Adipocyte (in vitro differentiated cells): ENCODE measurements around the gene TNFRSF9.

Experiments used
- DNase-seq: peaks from one replicate; pipeline ENCODE4 v3.0.0-alpha.2; 2015; ENCODE audit warnings: low read depth
- H3K27me3 ChIP-seq: replicated peaks from 2 replicates; pipeline ENCODE4 v1.7.0; 2013; ENCODE audit warnings: mild to moderate bottlenecking, low read length, moderate library complexity; ENCODE audit not compliant: control insufficient read depth, insufficient read depth
- H3K36me3 ChIP-seq: 2 replicates; pipeline ENCODE4 v1.7.0; 2013; ENCODE audit warnings: low read length, mild to moderate bottlenecking, moderate library complexity; ENCODE audit not compliant: control insufficient read depth, insufficient read depth, severe bottlenecking
- H3K4me1 ChIP-seq: 2 replicates; pipeline ENCODE4 v1.7.0; 2013; ENCODE audit warnings: mild to moderate bottlenecking, low read length, moderate library complexity; ENCODE audit not compliant: control insufficient read depth, insufficient read depth
- H3K4me3 ChIP-seq: 2 replicates; pipeline ENCODE4 v1.7.0; 2013; ENCODE audit warnings: mild to moderate bottlenecking, low read length, moderate library complexity
- H3K9ac ChIP-seq: 2 replicates; pipeline ENCODE4 v1.7.0; 2013; ENCODE audit warnings: mild to moderate bottlenecking, low read length, moderate library complexity
- H3K9me3 ChIP-seq: 2 replicates; pipeline ENCODE4 v1.7.0; 2013; ENCODE audit warnings: mild to moderate bottlenecking, low read length, moderate library complexity; ENCODE audit not compliant: control insufficient read depth

The TNFRSF9 gene

GRCh38 chr1:7940745-7941436 lies at the start of gene TNFRSF9:
TNFRSF9 (minus strand) TSS chr1:7940839; CDS start chr1:7939994, 845 bp downstream.
- Histone ChIP-seq H3K4me3 (no peak within 1 kb of the TSS), H3K9me3 (no peaks in the 10 kb centered on the region), H3K36me3 (no peaks in the 10 kb centered on the region), H3K27me3 (peaks cover 15% of the 10 kb centered on the region), H3K9ac (no peak within 1 kb of the TSS), H3K4me1 (peaks cover 12% of the 10 kb centered on the region)
- no peak for DNase-seq

- H3K9ac ChIP-seq: no peak overlapping the region
Observed at GRCh38 chr1:7989762-7990428, 49.3 kb upstream of the TNFRSF9 start.

GRCh38 chr1:7988576-7988975 lies 47.9 kb upstream of the TNFRSF9 start:
- Histone ChIP-seq H3K4me3 (no peak overlapping the region), H3K9me3 (no peaks in the 10 kb centered on the region), H3K27me3 (no peaks in the 10 kb centered on the region), H3K9ac (peak overlapping the region; percentile 43), H3K4me1 (peaks cover 22% of the 10 kb centered on the region), H3K36me3 (peaks cover 31% of the 10 kb centered on the region)
- no peak for DNase-seq

More at GRCh38 chr1:7989762-7990428, 49.3 kb upstream of the TNFRSF9 start:
- Histone ChIP-seq H3K4me3 (no peak overlapping the region), H3K36me3 (peaks cover 18% of the 10 kb centered on the region), H3K9me3 (no peaks in the 10 kb centered on the region), H3K27me3 (no peaks in the 10 kb centered on the region), H3K4me1 (peaks cover 25% of the 10 kb centered on the region)
- DNase-seq: peak; percentile 53

- H3K4me1 ChIP-seq: peaks cover 25% of the 10 kb centered on the region
- H3K9ac ChIP-seq: no peak overlapping the region
- no peak for DNase-seq
- no peaks in the 10 kb centered on the region for H3K27me3 ChIP-seq
- no peaks in the 10 kb centered on the region for H3K9me3 ChIP-seq
- peaks cover 42% of the 10 kb centered on the region for H3K36me3 ChIP-seq
- no peak overlapping the region for H3K4me3 ChIP-seq
Observed at GRCh38 chr1:7987528-7987927, 46.9 kb upstream of the TNFRSF9 start.

- no peak overlapping the region for H3K4me3 ChIP-seq
- H3K9ac ChIP-seq: no peak overlapping the region
- no peaks in the 10 kb centered on the region for H3K9me3 ChIP-seq
- DNase-seq: no peak
- no peaks in the 10 kb centered on the region for H3K27me3 ChIP-seq
- H3K4me1 ChIP-seq: peaks cover 21% of the 10 kb centered on the region
- peaks cover 49% of the 10 kb centered on the region for H3K36me3 ChIP-seq
Observed at GRCh38 chr1:7985851-7986612, 45.4 kb upstream of the TNFRSF9 start.

GRCh38 chr1:7984811-7985210 lies 44.2 kb upstream of the TNFRSF9 start:
- H3K36me3 ChIP-seq: peaks cover 60% of the 10 kb centered on the region
- H3K9me3 ChIP-seq: no peaks in the 10 kb centered on the region
- no peaks in the 10 kb centered on the region for H3K27me3 ChIP-seq
- peaks cover 18% of the 10 kb centered on the region for H3K4me1 ChIP-seq
- no peak overlapping the region for H3K4me3 ChIP-seq
- no peak overlapping the region for H3K9ac ChIP-seq
- no peak for DNase-seq

GRCh38 chr1:7983086-7983778 lies 42.6 kb upstream of the TNFRSF9 start:
- Histone ChIP-seq H3K9ac (peak overlapping the region; percentile 74), H3K9me3 (no peaks in the 10 kb centered on the region), H3K36me3 (peaks cover 76% of the 10 kb centered on the region), H3K27me3 (no peaks in the 10 kb centered on the region), H3K4me1 (peaks cover 4% of the 10 kb centered on the region), H3K4me3 (no peak overlapping the region)
- no peak for DNase-seq

- DNase-seq: no peak
Observed at GRCh38 chr1:7980984-7981383, 40.3 kb upstream of the TNFRSF9 start.

GRCh38 chr1:7975212-7975865 lies 34.7 kb upstream of the TNFRSF9 start:
- Histone ChIP-seq H3K27me3 (no peaks in the 10 kb centered on the region), H3K36me3 (peaks cover 64% of the 10 kb centered on the region)
- DNase-seq: peak; percentile 81

More at GRCh38 chr1:7980984-7981383, 40.3 kb upstream of the TNFRSF9 start:
- no peak overlapping the region for H3K4me3 ChIP-seq
- no peak overlapping the region for H3K9ac ChIP-seq
- H3K36me3 ChIP-seq: peaks cover 85% of the 10 kb centered on the region
- no peaks in the 10 kb centered on the region for H3K9me3 ChIP-seq
- peaks cover 11% of the 10 kb centered on the region for H3K4me1 ChIP-seq
- no peaks in the 10 kb centered on the region for H3K27me3 ChIP-seq

GRCh38 chr1:7973086-7973485 lies 32.4 kb upstream of the TNFRSF9 start:
- no peak overlapping the region for H3K4me3 ChIP-seq
- no peaks in the 10 kb centered on the region for H3K27me3 ChIP-seq
- H3K4me1 ChIP-seq: peaks cover 18% of the 10 kb centered on the region
- H3K9me3 ChIP-seq: no peaks in the 10 kb centered on the region
- no peak overlapping the region for H3K9ac ChIP-seq
- DNase-seq: no peak
- H3K36me3 ChIP-seq: peaks cover 62% of the 10 kb centered on the region

More at GRCh38 chr1:7975212-7975865, 34.7 kb upstream of the TNFRSF9 start:
- Histone ChIP-seq H3K9ac (no peak overlapping the region), H3K4me1 (peaks cover 13% of the 10 kb centered on the region), H3K4me3 (no peak overlapping the region), H3K9me3 (no peaks in the 10 kb centered on the region)
